ENCODE data around the gene TSPAN15.

DNA sequence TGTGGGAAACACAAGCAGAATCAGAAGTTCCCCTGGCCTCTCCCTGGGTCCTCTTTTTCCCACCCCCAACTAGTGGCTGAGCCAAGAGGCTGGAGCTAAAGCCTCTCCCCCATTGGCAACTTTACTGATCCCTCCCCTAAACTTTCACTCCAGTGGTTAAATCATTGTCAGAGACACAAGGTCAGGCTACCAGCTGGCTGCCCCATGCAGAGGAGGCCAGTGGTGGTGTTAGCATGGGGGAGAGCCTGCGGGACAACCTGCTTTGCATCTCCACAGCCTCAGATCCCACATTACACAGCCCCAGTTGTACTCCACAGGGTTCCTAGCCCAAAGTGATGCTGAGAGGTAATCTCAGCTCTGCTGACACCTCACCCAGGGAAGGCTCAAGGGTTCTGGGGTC, 101.0 kb downstream of the TSPAN15 start:
- TF ChIP-seq, protein P1, sequence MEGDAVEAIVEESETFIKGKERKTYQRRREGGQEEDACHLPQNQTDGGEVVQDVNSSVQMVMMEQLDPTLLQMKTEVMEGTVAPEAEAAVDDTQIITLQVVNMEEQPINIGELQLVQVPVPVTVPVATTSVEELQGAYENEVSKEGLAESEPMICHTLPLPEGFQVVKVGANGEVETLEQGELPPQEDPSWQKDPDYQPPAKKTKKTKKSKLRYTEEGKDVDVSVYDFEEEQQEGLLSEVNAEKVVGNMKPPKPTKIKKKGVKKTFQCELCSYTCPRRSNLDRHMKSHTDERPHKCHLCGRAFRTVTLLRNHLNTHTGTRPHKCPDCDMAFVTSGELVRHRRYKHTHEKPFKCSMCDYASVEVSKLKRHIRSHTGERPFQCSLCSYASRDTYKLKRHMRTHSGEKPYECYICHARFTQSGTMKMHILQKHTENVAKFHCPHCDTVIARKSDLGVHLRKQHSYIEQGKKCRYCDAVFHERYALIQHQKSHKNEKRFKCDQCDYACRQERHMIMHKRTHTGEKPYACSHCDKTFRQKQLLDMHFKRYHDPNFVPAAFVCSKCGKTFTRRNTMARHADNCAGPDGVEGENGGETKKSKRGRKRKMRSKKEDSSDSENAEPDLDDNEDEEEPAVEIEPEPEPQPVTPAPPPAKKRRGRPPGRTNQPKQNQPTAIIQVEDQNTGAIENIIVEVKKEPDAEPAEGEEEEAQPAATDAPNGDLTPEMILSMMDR (IDR thresholded peaks at IDR 0.05), result no peak
- TF ChIP-seq POLR2A (IDR thresholded peaks at IDR 0.05), result no peak

Data from right lobe of liver (tissue), 4 donors.